A549 (cell line): Measurements from ENCODE around the gene IPO7. TPM values are rescaled to one million over a fixed set of nuclear protein-coding genes. Genes with fewer than 3 reads are reported as not detected.

Experiments
- ATAC-seq, 2 experiments: fragments of 200-7000 bp in 1 of 2; fragments of >200 bp in 1 of 2; cut with Nextera tagmentation in 1 of 2; cut with Tn5 transposase in 1 of 2; 3 replicates each; pipeline versions ENCODE4 v1.8.0 to v1.9.1; 2018 to 2020; ENCODE audit warnings: mild to moderate bottlenecking in 1 of 2, moderate library complexity in 1 of 2
- CTCF ChIA-PET: fragments of 300-600 bp; sonication (Branson Sonifier 250); formaldehyde crosslinking; extraction: SDS; loops from one replicate; lab custom pipeline; 2021; ENCODE audit warnings: antibody characterized with exemption, inconsistent platforms; lab: Yijun Ruan, JAX
- POLR2A ChIA-PET: fragments of 350-600 bp; formaldehyde crosslinking; extraction: SDS; loops from one replicate; lab custom pipeline; 2021; ENCODE audit warnings: antibody characterized with exemption, inconsistent platforms; lab: Yijun Ruan, JAX
- DNase-seq, 2 experiments: peaks; one replicate each; pipeline versions ENCODE4 v3.0.0 to v3.0.0-alpha.2; 2011 to 2016; ENCODE audit warnings: low read depth in 1 of 2, low spot score in 1 of 2
- FAIRE-seq: peaks from 2 replicates; lab custom pipeline; 2011; peaks lifted over from hg19 to GRCh38; lab: Jason Lieb, UNC
- H3K27ac ChIP-seq, 2 experiments: fragments of >200 bp; sonication (Bioruptor Twin); formaldehyde crosslinking; 3 replicates each; pipeline ENCODE4 v1.5.1; 2016 to 2017
- H3K4me1 ChIP-seq: fragments of >200 bp; sonication (Bioruptor Twin); formaldehyde crosslinking; 3 replicates; pipeline ENCODE4 v1.6.1; 2016
- H3K4me2 ChIP-seq: fragments of >200 bp; sonication (Bioruptor Twin); formaldehyde crosslinking; 3 replicates; pipeline ENCODE4 v1.6.1; 2016
- H3K4me3 ChIP-seq: fragments of >200 bp; sonication (Bioruptor Twin); formaldehyde crosslinking; 3 replicates; pipeline ENCODE4 v1.5.1; 2016
- H3K9me3 ChIP-seq: fragments of >200 bp; sonication (Bioruptor Twin); formaldehyde crosslinking; 3 replicates; pipeline ENCODE4 v1.6.1; 2016
- BCL3 ChIP-seq: fragments of >200 bp; sonication (Bioruptor Twin); formaldehyde crosslinking; IDR thresholded peaks from 3 replicates; pipeline ENCODE4 v1.6.1; 2016
- CBX8 ChIP-seq: fragments of 200-600 bp; sonication (generic); IDR thresholded peaks from 2 replicates; pipeline ENCODE4 v1.6.1; 2016
- EHF ChIP-seq: fragments of 250-450 bp; sonication (Bioruptor Pico); IDR thresholded peaks from 2 replicates; pipeline ENCODE4 v1.5.0; 2020; ENCODE audit warnings: mild to moderate bottlenecking
- EHMT2 ChIP-seq: fragments of 200-600 bp; sonication (generic); IDR thresholded peaks from 2 replicates; pipeline ENCODE4 v1.6.1; 2016; ENCODE audit warnings: antibody characterized with exemption, low read depth, mild to moderate bottlenecking, moderate library complexity
- ELK1 ChIP-seq: fragments of 150-350 bp; IDR thresholded peaks from 2 replicates; pipeline ENCODE4 v1.6.1; 2014; ENCODE audit warnings: low read depth, mild to moderate bottlenecking, low read length
- EP300 ChIP-seq, 2 experiments: fragments of >200 bp; sonication (Bioruptor Twin); formaldehyde crosslinking; IDR thresholded peaks; 2 replicates in 1 of 2; 3 replicates in 1 of 2; pipeline ENCODE4 v1.6.1; 2016 to 2017
- JUN ChIP-seq, 2 experiments: fragments of >200 bp; sonication (Bioruptor Twin); formaldehyde crosslinking; IDR thresholded peaks; 2 replicates in 1 of 2; 3 replicates in 1 of 2; pipeline ENCODE4 v1.6.1; 2016 to 2017
- KDM5A ChIP-seq: fragments of 200-600 bp; sonication (generic); IDR thresholded peaks from 2 replicates; pipeline ENCODE4 v1.6.1; 2016; ENCODE audit warnings: antibody characterized with exemption, mild to moderate bottlenecking
- MAX ChIP-seq: IDR thresholded peaks from 2 replicates; pipeline ENCODE4 v1.6.1; 2012
- MAZ ChIP-seq: fragments of 150-350 bp; IDR thresholded peaks from 2 replicates; pipeline ENCODE4 v1.6.1; 2014; ENCODE audit warnings: antibody characterized with exemption, low read depth, low read length, borderline replicate concordance
- MYC ChIP-seq: IDR thresholded peaks from 2 replicates; pipeline ENCODE4 v1.6.1; 2012; ENCODE audit warnings: mild to moderate bottlenecking, inconsistent platforms, low read length, improper control_type of control experiment, borderline replicate concordance
- NFE2L2 ChIP-seq: fragments of 150-350 bp; conservative IDR thresholded peaks from 2 replicates; pipeline ENCODE4 v1.6.1; 2014; ENCODE audit warnings: low read length
- NPAS2 ChIP-seq: fragments of 250-450 bp; sonication (Bioruptor Pico); IDR thresholded peaks from 2 replicates; pipeline ENCODE4 v1.8.0; 2022; ENCODE audit warnings: mild to moderate bottlenecking, moderate library complexity, borderline replicate concordance
- PBX3 ChIP-seq: IDR thresholded peaks from 2 replicates; pipeline ENCODE4 v1.6.1; 2012
- PHF8 ChIP-seq: fragments of 200-600 bp; sonication (generic); IDR thresholded peaks from 2 replicates; pipeline ENCODE4 v1.6.1; 2016; ENCODE audit warnings: low read depth, mild to moderate bottlenecking, antibody characterized with exemption, moderate library complexity, borderline replicate concordance
- POLR2A ChIP-seq: IDR thresholded peaks from 2 replicates; pipeline ENCODE4 v1.6.1; 2012; ENCODE audit warnings: mild to moderate bottlenecking, low read length
- POLR2AphosphoS2 ChIP-seq: conservative IDR thresholded peaks from 2 replicates; pipeline ENCODE4 v1.6.1; 2012; ENCODE audit warnings: low read length, improper control_type of control experiment, inconsistent platforms
- RAD21 ChIP-seq, 2 experiments: fragments of >200 bp in 1 of 2; sonication (Bioruptor Twin) in 1 of 2; formaldehyde crosslinking in 1 of 2; IDR thresholded peaks in 1 of 2; conservative IDR thresholded peaks in 1 of 2; 2 replicates in 1 of 2; 3 replicates in 1 of 2; pipeline ENCODE4 v1.6.1; 2012 to 2018; ENCODE audit warnings: inconsistent platforms in 1 of 2
- RARB ChIP-seq: fragments of 250-450 bp; sonication (Bioruptor Pico); IDR thresholded peaks from 2 replicates; pipeline ENCODE4 v1.8.0; 2021; ENCODE audit warnings: mild to moderate bottlenecking, moderate library complexity
- RCOR1 ChIP-seq: fragments of 150-350 bp; IDR thresholded peaks from 2 replicates; pipeline ENCODE4 v1.6.1; 2014; ENCODE audit warnings: antibody characterized with exemption, low read length, low read depth
- REST ChIP-seq: fragments of 200-600 bp; sonication (generic); IDR thresholded peaks from 2 replicates; pipeline ENCODE4 v1.6.1; 2016; ENCODE audit warnings: antibody characterized with exemption, mild to moderate bottlenecking, moderate library complexity
- RFX5 ChIP-seq: fragments of 450-650 bp; IDR thresholded peaks from 2 replicates; pipeline ENCODE4 v1.7.1; 2014; ENCODE audit warnings: antibody characterized with exemption, mild to moderate bottlenecking, moderate library complexity
- TFCP2L1 ChIP-seq: fragments of 250-450 bp; sonication (Bioruptor Pico); IDR thresholded peaks from 2 replicates; pipeline ENCODE4 v1.5.0; 2021; ENCODE audit warnings: mild to moderate bottlenecking
- ZC3H11A ChIP-seq: fragments of 450-650 bp; IDR thresholded peaks from 2 replicates; pipeline ENCODE4 v1.6.1; 2014; ENCODE audit warnings: antibody characterized with exemption, mild to moderate bottlenecking
- WGBS: methylation state at CpG from one replicate; pipeline ENCODE4 v1.1.6; 2017; ENCODE audit errors: missing lambda C conversion rate; 5-methylcytosine and 5-hydroxymethylcytosine counted together
- polyA plus RNA-seq, 4 experiments: library from polyadenylated mRNA; depleted of rRNA in 3 of 4; stranded (reverse); fragments of >200 nt; fragmentation: RNase III in 1 of 4; extraction: RNeasy Plus Mini Kit Qiagen cat#74134 plus additional on column Dnase treatment in 1 of 4; gene quantifications; 2 replicates in 3 of 4; 3 replicates in 1 of 4; pipeline ENCODE4 v1.2.3, GENCODE V29; 2011 to 2017

The IPO7 gene
- polyA plus RNA-seq, 2 of the 4 experiments (the other 2 are of a cell fraction), result 115 to 142 TPM

- H3K27ac ChIP-seq, result no peak overlapping the region
- TF ChIP-seq ZC3H11A (no peak), EHMT2 (no peak), POLR2A (no peak), JUN (IDR thresholded peaks at IDR 0.05) (no peak), NFE2L2 (no peak), ELK1 (no peak), KDM5A (no peak), CBX8 (no peak), RAD21 (conservative IDR thresholded peaks at IDR 0.05 in 1 of 2, IDR thresholded peaks at IDR 0.05 in 1 of 2) (no peak), RARB (no peak), BCL3 (no peak), EHF (CRISPR knock-in tag) (no peak), PBX3 (no peak)
- TF ChIP-seq, all 56 proteins: peak for 0
- 87% methylated on average over 12 of the region's 12 CpGs for WGBS
- H3K4me1 ChIP-seq, result peaks cover 5% of the 10 kb centered on the region; the same call in 1 of the 3 replicates
- no peak for DNase-seq
- CTCF ChIA-PET, result no interaction called here
- H3K4me2 ChIP-seq, result no peak overlapping the region
- no peaks in the 10 kb centered on the region for H3K9me3 ChIP-seq
- H3K4me3 ChIP-seq, result no peak overlapping the region
- POLR2A ChIA-PET, result no interaction called here
- FAIRE-seq, result no peak
- no peak for ATAC-seq
These were observed 5.4 kb upstream of the IPO7 start for GRCh38 chr11:9379041-9379440.

- DNase-seq, result no peak
- 68% methylated on average over 2 of the region's 2 CpGs for WGBS
- TF ChIP-seq MAZ, result no peak
- TF ChIP-seq, all 56 proteins: peak for 0
- Histone ChIP-seq H3K4me2 (no peak overlapping the region), H3K4me1 (peaks cover 5% of the 10 kb centered on the region; the same call in 1 of the 3 replicates), H3K27ac (peak overlapping the region in 1 of 2 experiments; percentile 15; a peak in 1 of 6 replicates), H3K4me3 (no peak overlapping the region), H3K9me3 (no peaks in the 10 kb centered on the region)
- CTCF ChIA-PET, result interaction anchor here (0.6 to 0.9 kb wide), 3 partner anchors 9 to 14 kb away, joined by 3 to 4 read pairs (median 3); no protein-coding TSS in a partner anchor
- ATAC-seq, result no peak
- FAIRE-seq, result no peak
- POLR2A ChIA-PET, result no interaction called here
These were observed 3.7 kb upstream of the IPO7 start for GRCh38 chr11:9380773-9381172.

GRCh38 chr11:9385327-9385899, 961 bp downstream of the IPO7 start:
- ATAC-seq (peak; percentile 71 to 79), DNase-seq (peak; percentile 43 to 56), FAIRE-seq (no peak)
- CTCF ChIA-PET, result interaction anchor here (0.8 to 2.2 kb wide), 15 partner anchors 7 to 124 kb away, joined by 3 to 12 read pairs (median 3); partner anchors contain the start of gene TMEM41B
- H3K4me1 ChIP-seq, result peaks cover 19% of the 10 kb centered on the region; the same call in 2 of the 3 replicates
- under 1% methylated on average over 10 of the region's 10 CpGs for WGBS
- H3K4me3 ChIP-seq, result peak overlapping the region; percentile 74
- H3K4me2 ChIP-seq, result peak overlapping the region; percentile 94
- H3K27ac ChIP-seq, result peak overlapping the region; percentile 88 to 97
- H3K9me3 ChIP-seq, result no peaks in the 10 kb centered on the region
- POLR2A ChIA-PET, result interaction anchor here (0.6 to 2.4 kb wide), 10 partner anchors 11 to 215 kb away, joined by 3 to 27 read pairs (median 6); partner anchors contain the start of genes DENND5A, TMEM41B and ZNF143
- TF ChIP-seq RARB (no peak), NPAS2 (no peak), PBX3 (no peak), MAX (no peak), PHF8 (no peak), MYC (no peak), EP300 (IDR thresholded peaks at IDR 0.05) (no peak), TFCP2L1 (CRISPR knock-in tag) (no peak), RFX5 (no peak), MAZ (no peak), REST (no peak), RCOR1 (no peak), POLR2AphosphoS2 (no peak)
